GM12801 (cell line): ENCODE data around the gene USP24.

Experiments used
- CTCF ChIP-seq: IDR thresholded peaks from one replicate; pipeline ENCODE4 v1.5.1; 2011; ENCODE audit warnings: control low read depth; ENCODE audit not compliant: insufficient read length; ENCODE audit errors: extremely low read depth

The USP24 gene

GRCh38 chr1:55192093-55192492 lies 23.1 kb downstream of the USP24 start:
- TF ChIP-seq CTCF: no peak

GRCh38 chr1:55190109-55190508 lies 25.1 kb downstream of the USP24 start:
- TF ChIP-seq CTCF: no peak

GRCh38 chr1:55188909-55189308 lies 26.3 kb downstream of the USP24 start:
- TF ChIP-seq CTCF: no peak

- TF ChIP-seq CTCF: no peak
Measured at GRCh38 chr1:55185832-55186231, 29.3 kb downstream of the USP24 start.

- TF ChIP-seq CTCF: no peak
Measured at GRCh38 chr1:55184859-55185258, 30.3 kb downstream of the USP24 start.

- no peak for TF ChIP-seq CTCF
Measured at GRCh38 chr1:55181666-55182065, 33.5 kb downstream of the USP24 start.

GRCh38 chr1:55180075-55180670 lies 35.0 kb downstream of the USP24 start:
- no peak for TF ChIP-seq CTCF

- no peak for TF ChIP-seq CTCF
Measured at GRCh38 chr1:55179177-55179835, 35.9 kb downstream of the USP24 start.
